Muscle of leg (tissue), 11 donors: ENCODE results near the gene NRXN3. TPM values are rescaled to one million over a fixed set of nuclear protein-coding genes. Genes with fewer than 3 reads are reported as not detected.

Experiments
- DNase-seq: peaks from one replicate; pipeline ENCODE4 v3.0.0; 2013
- H3K27ac ChIP-seq: one replicate; pipeline ENCODE4 v1.5.1; 2013; ENCODE audit warnings: mild to moderate bottlenecking, low read length, control low read depth
- H3K27me3 ChIP-seq: one replicate; pipeline ENCODE4 v1.6.1; 2013; ENCODE audit warnings: low read length; ENCODE audit not compliant: control insufficient read depth, insufficient read depth
- H3K36me3 ChIP-seq: one replicate; pipeline ENCODE4 v1.6.1; 2013; ENCODE audit warnings: low read length; ENCODE audit not compliant: control insufficient read depth, insufficient read depth
- H3K4me1 ChIP-seq: one replicate; pipeline ENCODE4 v1.6.1; 2013; ENCODE audit warnings: low read length; ENCODE audit not compliant: control insufficient read depth, insufficient read depth
- H3K4me3 ChIP-seq: one replicate; pipeline ENCODE4 v1.5.1; 2013; ENCODE audit warnings: low read length, control low read depth
- H3K9me3 ChIP-seq: replicated peaks from 2 replicates; pipeline ENCODE4 v1.6.1; 2013; ENCODE audit warnings: low read depth, low read length; ENCODE audit not compliant: control insufficient read depth
- WGBS: methylation state at CpG from one replicate; pipeline ENCODE4 v1.1.5; 2013; ENCODE audit warnings: missing lambda C conversion rate; ENCODE audit not compliant: insufficient coverage; 5-methylcytosine and 5-hydroxymethylcytosine counted together
- polyA plus RNA-seq, 8 donors: library from polyadenylated mRNA; unstranded; fragments of 120-200 nt; gene quantifications; one replicate each; pipeline versions ENCODE4 v1.2.1 to v1.2.3, GENCODE V29; 2013; ENCODE audit warnings: inconsistent platforms in 1 of 8, low replicate concordance in 1 of 8; ENCODE audit not compliant: insufficient read length in 8 of 8, insufficient read depth in 1 of 8
- total RNA-seq: library from RNA; stranded (reverse); fragments of 120-200 nt; gene quantifications from one replicate; pipeline ENCODE4 v1.2.4, GENCODE V29; 2013

Gene NRXN3
- total and polyA plus RNA-seq, 9 donors, result 0.49 to 1.9 (median 0.69) TPM

DNA sequence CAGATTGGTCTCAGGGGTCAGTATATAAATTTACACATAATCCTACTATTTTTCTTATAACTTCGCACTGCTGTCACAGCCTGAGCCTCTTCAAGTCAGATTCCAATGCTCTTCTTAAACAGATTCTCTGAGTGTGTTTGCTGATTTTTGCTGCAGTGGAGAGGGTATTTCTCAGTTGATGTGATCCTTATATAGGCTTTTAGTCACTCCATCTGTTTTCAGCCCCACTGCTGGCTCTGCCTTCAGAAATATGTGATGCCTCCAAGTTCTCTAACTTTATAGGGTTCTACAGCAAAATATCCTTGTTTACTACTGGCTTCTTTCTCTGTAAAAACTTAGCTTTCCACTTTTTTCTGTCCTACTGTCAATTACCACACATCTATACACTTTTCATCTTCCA is 702.7 kb downstream of the NRXN3 start:
- H3K27me3 ChIP-seq, result no peaks in the 10 kb centered on the region
- no peaks in the 10 kb centered on the region for H3K4me1 ChIP-seq
- no peaks in the 10 kb centered on the region for H3K36me3 ChIP-seq
- no peaks in the 10 kb centered on the region for H3K9me3 ChIP-seq
- H3K4me3 ChIP-seq, result no peak overlapping the region
- no peak for DNase-seq
- no CpG with 5 or more reads among the region's 1 CpG for WGBS
- H3K27ac ChIP-seq, result no peak overlapping the region

DNA sequence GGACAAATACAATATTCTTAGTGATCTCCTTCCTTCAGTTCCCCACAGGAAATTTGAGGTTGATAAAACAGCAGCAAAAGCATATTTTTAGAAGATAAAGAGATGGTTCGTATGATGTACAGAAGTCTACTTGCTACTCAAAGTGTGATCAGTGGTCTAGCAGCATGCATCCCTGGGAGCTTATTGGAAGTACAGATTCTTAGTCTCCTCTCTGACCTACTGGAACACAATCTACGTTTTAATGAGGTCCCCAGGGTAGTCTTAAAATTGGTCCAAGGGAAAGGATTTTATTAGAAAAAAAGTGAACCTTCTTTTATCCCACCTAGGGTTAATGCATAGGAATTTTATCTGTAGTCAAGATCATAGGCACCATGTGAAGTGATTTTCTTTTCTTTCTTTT is 703.4 kb downstream of the NRXN3 start:
- no peak overlapping the region for H3K4me3 ChIP-seq
- WGBS, result no CpG with 5 or more reads among the region's 2 CpGs
- DNase-seq, result no peak
- no peak overlapping the region for H3K27ac ChIP-seq
- no peaks in the 10 kb centered on the region for H3K27me3 ChIP-seq
- H3K4me1 ChIP-seq, result no peaks in the 10 kb centered on the region
- H3K36me3 ChIP-seq, result no peaks in the 10 kb centered on the region
- no peaks in the 10 kb centered on the region for H3K9me3 ChIP-seq

DNA sequence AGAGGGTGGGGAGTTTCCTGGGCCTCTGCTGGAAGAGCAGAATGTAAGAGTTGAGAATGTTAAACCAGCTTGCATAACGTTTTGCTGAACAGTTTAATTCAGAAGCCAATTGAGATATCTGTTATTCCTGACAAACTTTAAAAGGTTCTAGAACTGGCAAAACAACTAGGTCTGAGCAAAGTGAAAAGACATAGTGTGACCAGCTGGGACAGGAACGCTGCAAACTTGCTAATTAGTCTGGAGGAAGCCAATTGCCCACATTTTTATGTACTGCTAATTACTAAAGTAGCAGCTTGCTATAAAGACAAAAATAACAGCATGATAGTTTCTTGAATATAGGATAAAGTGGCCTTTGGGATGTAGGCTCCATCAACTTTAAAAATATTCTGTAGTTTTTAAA is 704.9 kb downstream of the NRXN3 start:
- WGBS, result 22% methylated on average over 1 of the region's 2 CpGs
- Histone ChIP-seq H3K4me3 (no peak overlapping the region), H3K9me3 (no peaks in the 10 kb centered on the region), H3K27me3 (no peaks in the 10 kb centered on the region), H3K27ac (no peak overlapping the region), H3K36me3 (no peaks in the 10 kb centered on the region), H3K4me1 (no peaks in the 10 kb centered on the region)
- no peak for DNase-seq

DNA sequence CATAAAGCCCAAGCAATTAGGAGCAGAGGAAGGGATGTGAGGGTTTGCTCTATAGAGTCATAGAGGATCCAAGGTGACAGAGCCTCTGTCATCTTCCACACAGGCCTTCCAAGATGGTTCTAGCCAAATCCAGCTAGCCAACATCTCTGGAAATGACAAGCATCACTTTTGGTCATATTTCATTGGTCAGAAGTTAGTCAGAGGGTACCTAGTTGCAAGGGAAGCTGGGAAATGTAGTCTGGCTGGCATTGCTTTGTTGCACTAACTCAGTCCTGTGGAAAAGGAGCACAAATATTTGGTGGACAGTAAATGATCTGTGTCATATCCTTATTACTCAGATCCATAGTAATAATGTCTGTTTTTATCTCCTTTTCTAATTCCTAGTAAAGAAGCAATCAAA is 715.7 kb downstream of the NRXN3 start:
- H3K27ac ChIP-seq, result no peak overlapping the region
- H3K36me3 ChIP-seq, result no peaks in the 10 kb centered on the region
- H3K4me1 ChIP-seq, result no peaks in the 10 kb centered on the region
- no peaks in the 10 kb centered on the region for H3K9me3 ChIP-seq
- no peak for DNase-seq
- H3K27me3 ChIP-seq, result no peaks in the 10 kb centered on the region
- H3K4me3 ChIP-seq, result no peak overlapping the region

DNA sequence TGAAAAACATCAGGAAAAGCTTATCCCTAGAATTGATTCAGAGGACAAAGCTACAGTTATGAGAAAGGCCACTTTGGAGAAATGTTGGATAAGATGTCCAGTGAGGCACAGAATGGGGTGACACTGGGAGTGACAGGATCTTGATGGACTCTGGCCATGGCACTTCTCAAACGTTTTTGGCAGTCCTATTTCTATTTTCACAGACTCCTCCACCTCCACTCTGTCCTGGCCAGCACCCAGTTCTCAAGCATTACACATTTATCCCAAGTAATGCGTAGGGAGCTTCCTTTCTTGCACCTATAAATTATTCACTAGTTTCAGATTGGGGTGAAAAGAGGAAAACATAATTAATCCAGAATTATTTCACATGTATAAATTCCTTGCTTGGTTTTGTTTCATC is 727.3 kb downstream of the NRXN3 start:
- Histone ChIP-seq H3K27me3 (no peaks in the 10 kb centered on the region), H3K27ac (no peak overlapping the region), H3K4me1 (no peaks in the 10 kb centered on the region), H3K4me3 (no peak overlapping the region), H3K9me3 (no peaks in the 10 kb centered on the region), H3K36me3 (no peaks in the 10 kb centered on the region)
- DNase-seq, result no peak
- WGBS, result no CpG with 5 or more reads among the region's 2 CpGs

DNA sequence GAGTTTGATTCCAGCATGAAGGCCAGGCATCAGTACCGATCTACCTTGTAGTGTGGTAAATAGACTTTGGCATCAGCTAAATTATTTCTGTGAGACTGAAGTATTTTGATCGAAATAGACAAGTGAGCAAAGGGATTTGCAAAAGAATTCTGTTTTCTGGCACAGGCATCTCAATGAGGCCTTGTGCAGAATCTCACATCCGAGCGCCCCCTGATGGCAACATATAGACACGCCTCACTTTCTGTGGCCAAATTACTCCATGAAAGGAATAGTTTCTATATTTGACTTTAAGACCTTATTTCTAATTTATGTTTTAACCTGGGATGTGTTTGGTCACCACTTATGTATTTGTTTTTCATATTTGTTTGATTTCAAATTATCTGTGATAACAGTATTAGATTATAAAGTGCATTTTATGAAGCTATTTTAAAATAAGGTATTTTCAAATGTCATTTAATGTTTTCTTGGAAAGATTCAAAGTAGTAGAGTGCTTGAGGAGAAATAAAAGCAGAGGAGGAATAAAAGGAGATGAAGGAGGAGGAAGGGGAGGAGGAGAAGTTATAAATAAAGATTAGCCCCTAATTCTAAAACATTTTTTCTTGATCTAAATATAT is 731.9 kb downstream of the NRXN3 start:
- Histone ChIP-seq H3K4me3 (no peak overlapping the region), H3K36me3 (no peaks in the 10 kb centered on the region), H3K4me1 (no peaks in the 10 kb centered on the region), H3K27ac (no peak overlapping the region), H3K27me3 (no peaks in the 10 kb centered on the region), H3K9me3 (no peaks in the 10 kb centered on the region)
- peak; percentile 32 for DNase-seq
- WGBS, result 0% methylated on average over 1 of the region's 5 CpGs

DNA sequence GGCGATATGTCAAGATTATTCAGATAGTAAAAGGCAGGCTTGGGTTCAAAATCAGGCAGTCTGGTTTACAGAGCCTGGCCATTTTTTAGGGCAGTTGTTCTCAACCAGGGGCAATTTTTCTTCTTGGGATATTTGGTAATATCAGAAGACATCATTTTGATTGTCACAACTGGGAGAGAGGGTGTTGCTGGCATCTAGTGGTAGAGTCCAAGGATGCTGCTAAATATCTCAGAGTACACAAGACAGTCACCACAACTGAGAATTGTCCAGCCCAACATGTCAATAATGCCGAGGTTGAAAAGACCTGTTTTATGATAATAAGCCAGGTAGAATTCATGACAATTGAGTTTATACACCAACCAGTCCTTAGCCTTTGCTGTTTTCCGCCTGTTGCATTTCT is 733.9 kb downstream of the NRXN3 start:
- Histone ChIP-seq H3K27ac (no peak overlapping the region), H3K36me3 (no peaks in the 10 kb centered on the region), H3K4me3 (no peak overlapping the region), H3K9me3 (no peaks in the 10 kb centered on the region), H3K27me3 (no peaks in the 10 kb centered on the region), H3K4me1 (no peaks in the 10 kb centered on the region)
- no peak for DNase-seq
- WGBS, result 100% methylated on average over 1 of the region's 3 CpGs

DNA sequence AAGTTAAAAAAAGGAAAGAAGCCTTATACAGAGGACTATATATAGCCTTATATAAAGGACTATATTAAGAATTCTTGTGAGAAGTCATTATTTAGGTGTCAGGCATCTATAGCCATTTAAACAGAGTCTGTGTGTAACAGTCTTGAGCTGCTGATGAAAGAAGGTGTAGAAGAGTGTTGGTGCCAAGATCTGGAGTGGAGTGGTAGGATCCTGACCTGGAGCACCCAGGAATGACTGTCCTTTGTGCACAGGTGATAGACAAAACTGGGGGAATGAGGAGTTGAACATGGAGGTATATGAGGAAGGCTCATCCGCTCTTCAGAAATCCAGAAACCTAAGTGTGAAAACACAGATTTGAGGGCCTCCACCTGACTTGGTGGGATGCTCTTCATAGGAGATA is 747.3 kb downstream of the NRXN3 start:
- Histone ChIP-seq H3K36me3 (no peaks in the 10 kb centered on the region), H3K4me1 (no peaks in the 10 kb centered on the region), H3K9me3 (no peaks in the 10 kb centered on the region), H3K27me3 (no peaks in the 10 kb centered on the region), H3K27ac (no peak overlapping the region), H3K4me3 (no peak overlapping the region)
- no peak for DNase-seq
- no CpG with 5 or more reads among the region's 1 CpG for WGBS

DNA sequence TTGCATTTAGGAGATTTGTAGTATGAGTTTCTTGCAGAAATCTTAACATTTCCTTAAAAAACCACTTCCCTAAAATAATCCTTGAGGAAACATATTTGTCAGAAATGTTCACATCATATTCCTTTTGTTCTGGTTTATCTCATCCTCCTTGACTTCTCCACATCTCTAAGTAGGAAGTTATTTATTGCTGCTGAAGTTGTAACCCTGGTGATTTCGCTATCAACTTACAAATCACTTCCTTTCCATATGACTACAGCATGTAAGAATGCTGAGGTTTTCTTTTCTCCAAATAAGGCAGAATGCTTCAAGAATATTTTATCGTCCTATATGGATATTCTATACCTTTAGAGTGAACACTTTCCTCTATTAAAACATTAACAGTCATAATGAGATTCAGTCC is 751.7 kb downstream of the NRXN3 start:
- no peaks in the 10 kb centered on the region for H3K36me3 ChIP-seq
- DNase-seq, result peak; percentile 1
- H3K9me3 ChIP-seq, result no peaks in the 10 kb centered on the region

DNA sequence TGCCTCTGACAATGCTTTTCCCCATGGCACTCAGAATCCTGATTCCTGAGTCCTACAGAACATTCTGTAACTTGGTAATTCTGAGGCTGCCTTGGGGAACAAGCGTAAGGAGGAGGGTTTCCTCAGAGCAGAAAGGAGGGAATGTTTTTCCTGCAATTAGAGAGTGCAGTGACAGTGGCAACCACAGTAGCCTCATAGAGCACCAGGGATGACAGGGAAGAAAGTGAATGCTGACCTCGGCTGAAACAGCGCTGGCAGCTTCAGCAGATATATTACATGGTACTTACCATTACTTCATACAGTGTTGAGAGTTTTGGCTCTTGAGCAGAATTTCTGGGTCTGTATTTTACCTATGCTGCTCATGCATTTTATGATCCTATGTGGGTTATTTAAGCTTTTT is 757.1 kb downstream of the NRXN3 start:
- Histone ChIP-seq H3K36me3 (no peaks in the 10 kb centered on the region), H3K27me3 (no peaks in the 10 kb centered on the region), H3K9me3 (no peaks in the 10 kb centered on the region), H3K4me1 (no peaks in the 10 kb centered on the region), H3K27ac (no peak overlapping the region), H3K4me3 (no peak overlapping the region)
- DNase-seq, result no peak
- 88% methylated on average over 1 of the region's 3 CpGs for WGBS

More for the DNA sequence above, 751.7 kb downstream of the NRXN3 start:
- no peak overlapping the region for H3K27ac ChIP-seq
- no peaks in the 10 kb centered on the region for H3K27me3 ChIP-seq
- no peaks in the 10 kb centered on the region for H3K4me1 ChIP-seq
- WGBS, result no CpG with 5 or more reads among the region's 2 CpGs
- H3K4me3 ChIP-seq, result no peak overlapping the region

DNA sequence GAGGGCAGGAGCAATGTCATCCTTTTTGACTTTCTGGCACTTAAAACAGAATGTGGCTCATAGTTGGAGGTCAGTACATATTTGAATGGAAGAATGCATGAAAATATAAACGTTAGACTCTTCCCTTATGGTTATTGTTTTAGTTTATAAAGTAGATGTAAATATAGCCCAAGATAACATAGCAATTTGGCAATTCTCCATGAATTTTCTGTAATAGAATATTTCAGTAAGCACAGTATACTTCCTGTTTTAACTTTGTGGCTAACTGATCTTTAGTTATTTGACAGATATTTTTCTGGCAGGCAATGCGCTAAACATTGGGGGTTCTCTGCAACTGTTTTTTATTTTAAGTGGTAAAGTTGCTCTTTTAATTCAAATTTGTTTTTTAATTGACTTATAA is 763.0 kb downstream of the NRXN3 start:
- Histone ChIP-seq H3K4me3 (no peak overlapping the region), H3K9me3 (no peaks in the 10 kb centered on the region), H3K36me3 (no peaks in the 10 kb centered on the region), H3K4me1 (no peaks in the 10 kb centered on the region), H3K27ac (no peak overlapping the region), H3K27me3 (no peaks in the 10 kb centered on the region)
- DNase-seq, result no peak
- no CpG with 5 or more reads among the region's 2 CpGs for WGBS
